ENCODE results near the gene CDK3. TPM values are rescaled to one million over a fixed set of nuclear protein-coding genes. Genes with fewer than 3 reads are reported as not detected.

The CDK3 gene
- total RNA-seq, 2 donors from 2014 or later: 3.4 to 4.9 TPM

DNA sequence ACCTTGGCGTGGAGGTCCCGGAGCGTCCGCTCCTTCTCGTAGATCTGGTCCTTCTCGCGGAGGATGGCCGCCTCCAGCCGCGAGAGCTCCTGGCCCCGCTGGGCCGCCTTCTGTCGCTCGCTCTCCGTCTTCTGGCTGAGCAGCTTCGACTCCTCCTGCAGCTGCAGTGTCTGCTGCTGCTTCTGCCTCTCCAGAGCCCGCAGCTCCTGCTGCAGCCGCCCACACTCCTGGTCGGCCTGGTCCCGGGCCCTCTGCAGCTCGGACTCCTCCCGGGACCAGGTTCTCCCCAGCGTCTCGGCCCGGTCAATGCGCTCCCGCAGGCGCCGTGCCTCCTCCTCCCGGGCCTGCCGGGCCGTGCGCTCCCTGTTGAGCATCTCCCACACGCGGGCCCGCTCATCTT lies 7.6 kb downstream of the CDK3 start:
- no peak for ATAC-seq
- 89 to 96% methylated on average over 29 to 35 of the region's 36 CpGs for WGBS, 2 donors
- TF ChIP-seq POLR2A (IDR thresholded peaks at IDR 0.05): no peak
- TF ChIP-seq, protein P1, sequence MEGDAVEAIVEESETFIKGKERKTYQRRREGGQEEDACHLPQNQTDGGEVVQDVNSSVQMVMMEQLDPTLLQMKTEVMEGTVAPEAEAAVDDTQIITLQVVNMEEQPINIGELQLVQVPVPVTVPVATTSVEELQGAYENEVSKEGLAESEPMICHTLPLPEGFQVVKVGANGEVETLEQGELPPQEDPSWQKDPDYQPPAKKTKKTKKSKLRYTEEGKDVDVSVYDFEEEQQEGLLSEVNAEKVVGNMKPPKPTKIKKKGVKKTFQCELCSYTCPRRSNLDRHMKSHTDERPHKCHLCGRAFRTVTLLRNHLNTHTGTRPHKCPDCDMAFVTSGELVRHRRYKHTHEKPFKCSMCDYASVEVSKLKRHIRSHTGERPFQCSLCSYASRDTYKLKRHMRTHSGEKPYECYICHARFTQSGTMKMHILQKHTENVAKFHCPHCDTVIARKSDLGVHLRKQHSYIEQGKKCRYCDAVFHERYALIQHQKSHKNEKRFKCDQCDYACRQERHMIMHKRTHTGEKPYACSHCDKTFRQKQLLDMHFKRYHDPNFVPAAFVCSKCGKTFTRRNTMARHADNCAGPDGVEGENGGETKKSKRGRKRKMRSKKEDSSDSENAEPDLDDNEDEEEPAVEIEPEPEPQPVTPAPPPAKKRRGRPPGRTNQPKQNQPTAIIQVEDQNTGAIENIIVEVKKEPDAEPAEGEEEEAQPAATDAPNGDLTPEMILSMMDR (IDR thresholded peaks at IDR 0.05): no peak
- DNase-seq: no peak
- intact Hi-C loops (cut with DNase I): loop anchor here (5.0 kb wide), 1 partner anchor 101 kb away; no protein-coding TSS in a partner anchor
- Histone ChIP-seq H3K9me3 (no peaks in the 10 kb centered on the region), H3K27me3 (no peaks in the 10 kb centered on the region), H3K36me3 (replicated peaks in 1 of 2; ENCODE audit: insufficient read depth in 1 of 2, low read depth in 2 of 2) (no peaks in the 10 kb centered on the region), H3K4me1 (peaks cover 27% of the 10 kb centered on the region), H3K4me3 (no peak overlapping the region), H3K27ac (no peak overlapping the region)

DNA sequence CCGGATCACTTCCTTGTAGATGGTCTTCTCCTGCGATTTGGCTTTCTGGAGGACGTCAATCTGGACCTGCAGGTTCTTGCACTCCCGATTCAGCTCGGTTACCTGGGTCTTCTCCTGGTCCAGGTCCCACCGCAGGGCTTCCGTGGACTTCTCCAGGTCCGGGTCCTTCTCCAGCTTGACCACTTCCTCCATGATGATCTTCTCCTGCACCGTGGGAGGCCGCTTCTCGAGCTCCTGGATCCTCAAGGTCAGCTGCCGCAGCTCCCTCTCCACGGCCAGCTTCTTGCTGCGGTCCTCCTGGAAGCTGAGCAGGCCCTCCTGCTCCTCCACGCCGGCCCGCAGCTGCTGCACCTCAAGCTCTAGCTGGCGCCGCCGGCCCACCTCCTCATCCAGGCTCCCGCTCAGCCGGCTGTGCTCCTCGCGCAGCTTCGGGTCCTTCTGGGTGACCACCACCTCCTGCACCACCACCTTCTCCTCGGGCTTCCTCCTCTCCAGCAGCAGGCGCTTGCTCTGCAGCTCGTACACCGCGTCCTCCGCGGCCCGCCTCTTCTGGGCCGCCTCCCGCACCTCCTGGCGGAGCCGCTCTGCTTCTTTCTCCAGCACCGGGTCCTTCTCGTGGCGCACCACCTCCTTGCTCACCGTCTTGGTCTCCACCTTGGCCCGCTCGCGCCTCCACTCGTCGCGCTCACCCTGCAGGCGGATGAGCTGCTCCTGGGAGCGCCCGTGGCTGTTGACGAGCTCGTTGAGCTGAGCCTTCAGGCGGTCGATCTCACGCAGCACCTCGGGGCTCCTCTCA lies 8.2 kb downstream of the CDK3 start:
- no peak for TF ChIP-seq POLR2A (IDR thresholded peaks at IDR 0.05)
- TF ChIP-seq, protein P1 (IDR thresholded peaks at IDR 0.05): no peak
- Histone ChIP-seq H3K4me1 (peaks cover 21% of the 10 kb centered on the region), H3K27me3 (no peaks in the 10 kb centered on the region), H3K36me3 (replicated peaks in 1 of 2; ENCODE audit: insufficient read depth in 1 of 2, low read depth in 2 of 2) (no peaks in the 10 kb centered on the region), H3K4me3 (no peak overlapping the region), H3K9me3 (no peaks in the 10 kb centered on the region), H3K27ac (no peak overlapping the region)
- DNase-seq: no peak
- no peak for ATAC-seq
- 90 to 93% methylated on average over 55 to 56 of the region's 56 CpGs for WGBS, 2 donors
- intact Hi-C loops (cut with DNase I): loop anchor here (5.0 kb wide), 1 partner anchor 102 kb away; no protein-coding TSS in a partner anchor

DNA sequence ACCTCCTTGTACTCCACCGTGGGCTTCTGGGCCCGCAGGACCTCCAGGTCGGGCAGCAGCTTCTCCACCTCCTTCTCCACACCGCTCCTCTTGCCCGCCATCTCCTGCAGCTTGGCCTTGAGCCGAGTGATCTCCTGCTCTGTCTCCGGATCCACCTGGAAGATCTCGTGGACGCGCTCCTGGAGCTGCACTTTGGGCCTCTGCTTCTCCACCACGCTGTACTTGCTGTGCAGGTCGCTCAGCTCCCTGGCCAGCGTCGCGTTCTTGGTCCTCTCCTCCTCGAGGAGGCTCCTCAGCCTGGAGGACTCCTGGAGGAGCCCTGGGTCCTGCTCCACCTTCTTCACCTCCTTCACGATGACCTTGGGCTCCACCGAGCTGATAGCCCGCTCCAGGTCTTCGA lies 8.8 kb downstream of the CDK3 start:
- peaks cover 20% of the 10 kb centered on the region for H3K4me1 ChIP-seq
- ATAC-seq (no peak), DNase-seq (no peak)
- H3K27ac ChIP-seq: no peak overlapping the region
- TF ChIP-seq POLR2A (IDR thresholded peaks at IDR 0.05): no peak
- TF ChIP-seq, protein P1 (IDR thresholded peaks at IDR 0.05): no peak
- no peaks in the 10 kb centered on the region for H3K27me3 ChIP-seq
- intact Hi-C loops (cut with DNase I): loop anchor here (5.0 kb wide), 1 partner anchor 102 kb away; no protein-coding TSS in a partner anchor
- WGBS, 2 donors: 81 to 88% methylated on average over 16 to 20 of the region's 20 CpGs
- H3K4me3 ChIP-seq: no peak overlapping the region
- H3K9me3 ChIP-seq: no peaks in the 10 kb centered on the region
- no peaks in the 10 kb centered on the region for H3K36me3 ChIP-seq (replicated peaks in 1 of 2; ENCODE audit: insufficient read depth in 1 of 2, low read depth in 2 of 2)

DNA sequence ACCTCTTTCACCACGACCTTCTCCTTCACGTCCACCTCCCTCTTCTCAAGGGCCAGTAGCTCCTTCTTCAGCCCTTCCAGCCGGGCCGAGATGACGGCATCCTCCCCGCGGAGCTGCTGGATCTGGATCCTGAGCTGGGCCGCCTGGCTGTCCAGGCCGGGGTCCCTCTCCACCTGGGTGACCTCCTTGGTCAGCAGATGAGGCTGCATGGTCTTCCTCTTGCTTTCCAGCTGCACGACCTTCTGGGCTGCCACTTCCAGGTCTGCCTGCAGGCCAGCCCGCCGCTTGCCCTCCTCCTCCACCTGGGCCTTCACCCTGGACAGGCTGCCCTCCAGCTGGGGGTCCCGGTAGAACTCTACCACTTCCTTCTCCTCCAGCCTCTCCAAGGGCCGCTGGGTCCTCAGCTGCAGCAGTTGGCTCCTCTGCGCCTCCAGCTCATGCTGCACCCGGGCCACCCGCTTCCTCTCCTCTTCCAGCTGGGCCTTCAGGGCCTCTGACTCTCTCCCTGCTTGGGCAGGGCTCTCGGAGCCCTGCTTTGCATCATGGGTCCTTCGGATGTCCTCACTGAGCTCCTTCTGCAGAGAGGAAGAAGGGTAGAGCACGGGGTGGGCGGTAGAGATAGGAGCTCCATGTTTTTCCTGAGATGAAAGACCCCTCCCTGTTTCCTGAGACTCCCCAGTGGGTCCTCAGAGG lies 9.5 kb downstream of the CDK3 start:
- 77 to 90% methylated on average over 15 to 17 of the region's 21 CpGs for WGBS, 2 donors
- Histone ChIP-seq H3K9me3 (no peaks in the 10 kb centered on the region), H3K4me1 (peaks cover 16% of the 10 kb centered on the region), H3K27ac (no peak overlapping the region), H3K4me3 (no peak overlapping the region), H3K36me3 (replicated peaks in 1 of 2; ENCODE audit: insufficient read depth in 1 of 2, low read depth in 2 of 2) (no peaks in the 10 kb centered on the region), H3K27me3 (no peaks in the 10 kb centered on the region)
- TF ChIP-seq, protein P1 (IDR thresholded peaks at IDR 0.05): no peak
- no peak for TF ChIP-seq POLR2A (IDR thresholded peaks at IDR 0.05)
- intact Hi-C loops (cut with DNase I): loop anchor here (5.0 to 10.0 kb wide), 2 partner anchors 103 to 265 kb away; no protein-coding TSS in a partner anchor
- DNase-seq: no peak
- ATAC-seq: no peak
